Measurements from ENCODE around the gene SPINDOC. TPM values are rescaled to one million over a fixed set of nuclear protein-coding genes. Genes with fewer than 3 reads are reported as not detected.
"Not testable (repeated sequence)": the region's sequence is repeated elsewhere in the genome, so short reads cannot be mapped to it uniquely, and the experiment has no call there.

The SPINDOC gene
- total RNA-seq, 1 experiment from 2014 or later = 40.3 TPM

DNA sequence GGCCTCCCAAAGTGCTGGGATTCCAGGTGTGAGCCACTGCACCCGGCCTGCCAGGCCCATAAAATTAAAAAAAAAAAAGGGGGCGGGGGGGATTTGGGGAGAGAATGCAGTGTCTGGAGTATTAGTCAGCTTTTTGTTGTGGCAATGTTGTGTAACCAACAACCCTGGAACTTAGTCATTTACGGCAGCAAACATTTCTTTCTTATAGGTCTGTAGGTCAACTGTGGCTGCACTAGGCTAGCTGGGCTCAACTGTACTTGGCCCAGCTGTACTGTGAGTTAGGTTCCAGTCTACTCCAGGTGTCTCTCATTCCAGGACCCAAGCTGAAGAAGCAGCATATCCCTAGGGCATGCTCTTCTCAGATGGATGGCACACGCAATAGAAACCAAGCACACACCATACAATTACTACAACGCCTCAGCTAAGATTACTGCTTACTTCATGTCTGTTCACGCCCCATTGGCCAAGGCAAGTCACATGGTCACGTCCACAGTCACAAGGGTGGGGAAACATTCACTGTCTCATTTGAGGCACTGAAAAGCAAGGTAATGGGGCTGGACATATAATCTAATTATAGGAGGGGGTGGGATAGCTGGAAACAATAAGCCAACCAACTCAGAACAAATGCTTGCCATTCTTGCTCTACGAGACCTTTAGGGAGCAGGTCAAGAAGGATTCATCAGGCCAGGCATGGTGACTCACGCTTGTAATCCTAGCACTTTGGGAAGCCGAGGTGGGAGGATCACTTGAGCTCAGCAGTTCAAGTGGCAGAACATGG lies 10.4 kb upstream of the SPINDOC start:
- Histone ChIP-seq H4K20me1 (ENCODE audit: insufficient read depth, low read depth, low read length) (no peaks in the 10 kb centered on the region), H2AFZ (ENCODE audit: low read length) (no peak overlapping the region), H3K36me3 (ENCODE audit: insufficient read depth, low read length) (no peaks in the 10 kb centered on the region), H3K27ac (ENCODE audit: low read length) (no peak overlapping the region), H3K27me3 (ENCODE audit: low read length) (no peaks in the 10 kb centered on the region), H3K9me2 (replicated peaks; ENCODE audit: insufficient read depth, low read length) (no peaks in the 10 kb centered on the region), H3K4me1 (ENCODE audit: low read length) (peaks cover 4% of the 10 kb centered on the region; the same call in 1 of the 2 replicates), H3K79me2 (ENCODE audit: low read length) (no peaks in the 10 kb centered on the region), H3K4me3 (ENCODE audit: low read length) (no peak overlapping the region), H3K4me2 (ENCODE audit: low read depth, low read length, poor library complexity, severe bottlenecking) (no peak overlapping the region), H3K9ac (ENCODE audit: low read length) (no peak overlapping the region), H3K9me3 (ENCODE audit: low read length) (no peaks in the 10 kb centered on the region)
- DNase-seq = peak; percentile 65

DNA sequence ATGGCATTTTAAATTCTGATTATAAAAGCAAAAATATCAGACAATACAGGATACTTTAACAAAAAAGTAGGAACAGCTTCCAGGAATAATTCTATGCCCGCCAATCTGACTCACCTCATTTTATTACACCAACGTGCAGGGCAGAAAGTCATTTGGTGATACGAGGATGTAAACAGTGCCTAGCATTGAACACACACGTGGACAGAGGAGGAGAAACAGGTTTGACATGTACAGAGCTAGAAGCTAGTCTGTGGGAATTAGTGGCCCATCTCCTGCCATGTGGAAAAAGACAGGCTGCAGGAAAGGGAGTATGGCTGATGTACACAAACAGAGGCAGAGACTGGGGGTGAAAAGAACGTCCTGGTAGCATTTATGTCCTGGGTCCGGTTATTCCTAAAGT lies 9.0 kb upstream of the SPINDOC start:
- no peak for DNase-seq
- Histone ChIP-seq H4K20me1 (ENCODE audit: insufficient read depth, low read depth, low read length) (no peaks in the 10 kb centered on the region), H3K79me2 (ENCODE audit: low read length) (no peaks in the 10 kb centered on the region), H3K27ac (ENCODE audit: low read length) (no peak overlapping the region), H3K9ac (ENCODE audit: low read length) (no peak overlapping the region), H3K9me3 (ENCODE audit: low read length) (no peaks in the 10 kb centered on the region), H2AFZ (ENCODE audit: low read length) (no peak overlapping the region), H3K36me3 (ENCODE audit: insufficient read depth, low read length) (no peaks in the 10 kb centered on the region), H3K4me3 (ENCODE audit: low read length) (no peak overlapping the region), H3K4me1 (ENCODE audit: low read length) (peaks cover 4% of the 10 kb centered on the region; the same call in 1 of the 2 replicates), H3K9me2 (replicated peaks; ENCODE audit: insufficient read depth, low read length) (no peaks in the 10 kb centered on the region), H3K27me3 (ENCODE audit: low read length) (no peaks in the 10 kb centered on the region), H3K4me2 (ENCODE audit: low read depth, low read length, poor library complexity, severe bottlenecking) (no peak overlapping the region)

DNA sequence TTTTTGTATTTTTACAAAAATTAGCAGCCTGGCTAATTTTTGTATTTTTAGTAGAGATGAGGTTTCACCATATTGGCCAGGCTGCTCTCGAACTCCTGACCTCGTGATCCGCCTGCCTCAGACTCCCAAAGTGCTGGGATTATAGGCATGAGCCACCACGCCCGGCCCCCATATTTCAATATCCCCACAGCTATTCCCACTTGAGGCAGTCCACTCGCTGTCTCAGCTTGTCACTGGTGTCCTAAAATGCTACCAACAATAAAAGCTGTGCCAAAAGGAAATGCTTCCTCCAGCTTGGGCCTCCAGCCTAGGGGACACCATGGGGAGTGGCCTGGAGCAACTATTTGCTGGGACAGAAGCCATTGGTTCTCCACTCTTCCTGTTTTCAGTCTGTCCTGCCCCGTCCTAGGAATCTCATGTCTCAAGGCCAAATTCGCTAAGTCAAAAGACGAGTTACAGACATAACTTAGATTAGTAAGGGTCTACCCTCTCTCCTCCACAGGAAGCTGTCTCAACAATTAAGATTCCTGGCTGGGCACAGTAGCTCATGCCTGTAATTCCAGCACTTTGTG lies 7.3 kb upstream of the SPINDOC start:
- no peaks in the 10 kb centered on the region for H3K79me2 ChIP-seq (ENCODE audit: low read length)
- no peak overlapping the region for H3K4me2 ChIP-seq (ENCODE audit: low read depth, low read length, poor library complexity, severe bottlenecking)
- no peak overlapping the region for H3K27ac ChIP-seq (ENCODE audit: low read length)
- H3K9me3 ChIP-seq (ENCODE audit: low read length) = no peaks in the 10 kb centered on the region
- H3K27me3 ChIP-seq (ENCODE audit: low read length) = no peaks in the 10 kb centered on the region
- no peak overlapping the region for H3K9ac ChIP-seq (ENCODE audit: low read length)
- H3K4me1 ChIP-seq (ENCODE audit: low read length) = peaks cover 4% of the 10 kb centered on the region; the same call in 1 of the 2 replicates
- DNase-seq = no peak
- H3K4me3 ChIP-seq (ENCODE audit: low read length) = no peak overlapping the region
- H2AFZ ChIP-seq (ENCODE audit: low read length) = no peak overlapping the region
- H4K20me1 ChIP-seq (ENCODE audit: insufficient read depth, low read depth, low read length) = no peaks in the 10 kb centered on the region
- H3K9me2 ChIP-seq (replicated peaks; ENCODE audit: insufficient read depth, low read length) = no peaks in the 10 kb centered on the region
- no peaks in the 10 kb centered on the region for H3K36me3 ChIP-seq (ENCODE audit: insufficient read depth, low read length)

DNA sequence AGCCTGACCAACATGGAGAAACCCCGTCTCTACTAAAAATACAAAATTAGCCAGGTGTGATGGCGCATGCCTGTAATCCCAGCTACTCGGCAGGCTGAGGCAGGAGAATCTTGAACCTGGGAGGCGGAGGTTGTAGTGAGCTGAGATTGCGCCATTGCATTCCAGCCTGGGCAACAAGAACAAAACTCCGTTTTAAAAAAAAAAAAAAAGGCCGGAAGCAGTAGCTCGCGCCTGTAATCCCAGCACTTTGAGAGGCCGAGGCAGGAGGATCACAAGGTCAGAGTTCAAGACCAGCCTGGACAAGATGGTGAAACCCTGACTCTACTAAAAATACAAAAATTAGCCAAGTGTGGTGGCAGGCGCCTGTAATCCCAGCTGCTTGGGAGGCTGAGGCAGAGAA lies 2.9 kb upstream of the SPINDOC start:
- H3K4me3 ChIP-seq (ENCODE audit: low read length); H3K9ac ChIP-seq (ENCODE audit: low read length); H3K4me2 ChIP-seq (ENCODE audit: low read depth, low read length, poor library complexity, severe bottlenecking); H3K9me3 ChIP-seq (ENCODE audit: low read length); H3K27me3 ChIP-seq (ENCODE audit: low read length); H2AFZ ChIP-seq (ENCODE audit: low read length); H3K27ac ChIP-seq (ENCODE audit: low read length); DNase-seq; H3K9me2 ChIP-seq (replicated peaks; ENCODE audit: insufficient read depth, low read length); H3K36me3 ChIP-seq (ENCODE audit: insufficient read depth, low read length): not testable (repeated sequence)
- peaks cover 20% of the 10 kb centered on the region for H3K79me2 ChIP-seq (ENCODE audit: low read length)
- H4K20me1 ChIP-seq (ENCODE audit: insufficient read depth, low read depth, low read length) = peaks cover 14% of the 10 kb centered on the region
- H3K4me1 ChIP-seq (ENCODE audit: low read length) = peaks cover 16% of the 10 kb centered on the region

DNA sequence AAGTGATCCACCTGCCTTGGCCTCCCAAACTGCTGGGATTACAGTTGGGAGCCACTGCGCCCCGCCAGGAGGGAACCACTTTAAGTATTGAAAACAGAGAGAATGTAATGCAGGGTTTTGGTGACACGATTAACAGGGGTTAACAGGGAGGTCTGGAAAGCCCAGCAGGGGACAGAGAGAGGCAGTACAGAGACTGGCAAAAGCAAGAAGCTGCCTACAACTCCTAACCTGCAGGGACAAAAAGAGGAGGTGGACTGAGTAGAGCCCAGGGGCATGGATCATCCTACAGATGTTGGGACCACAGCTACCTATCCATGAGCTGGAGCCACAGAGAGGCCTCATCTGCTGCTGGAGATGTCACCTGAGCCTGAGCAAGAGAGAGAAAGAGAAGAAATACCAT lies 1.7 kb upstream of the SPINDOC start:
- no peak for DNase-seq
- Histone ChIP-seq H3K9ac (ENCODE audit: low read length) (no peak overlapping the region), H3K36me3 (ENCODE audit: insufficient read depth, low read length) (peaks cover 18% of the 10 kb centered on the region; the same call in 1 of the 2 replicates), H4K20me1 (ENCODE audit: insufficient read depth, low read depth, low read length) (peaks cover 26% of the 10 kb centered on the region), H3K4me3 (ENCODE audit: low read length) (no peak overlapping the region), H3K9me2 (replicated peaks; ENCODE audit: insufficient read depth, low read length) (no peaks in the 10 kb centered on the region), H3K27me3 (ENCODE audit: low read length) (no peaks in the 10 kb centered on the region), H3K4me1 (ENCODE audit: low read length) (peaks cover 17% of the 10 kb centered on the region), H3K79me2 (ENCODE audit: low read length) (peaks cover 31% of the 10 kb centered on the region), H3K27ac (ENCODE audit: low read length) (no peak overlapping the region), H3K9me3 (ENCODE audit: low read length) (no peaks in the 10 kb centered on the region), H2AFZ (ENCODE audit: low read length) (no peak overlapping the region), H3K4me2 (ENCODE audit: low read depth, low read length, poor library complexity, severe bottlenecking) (no peak overlapping the region)

DNA sequence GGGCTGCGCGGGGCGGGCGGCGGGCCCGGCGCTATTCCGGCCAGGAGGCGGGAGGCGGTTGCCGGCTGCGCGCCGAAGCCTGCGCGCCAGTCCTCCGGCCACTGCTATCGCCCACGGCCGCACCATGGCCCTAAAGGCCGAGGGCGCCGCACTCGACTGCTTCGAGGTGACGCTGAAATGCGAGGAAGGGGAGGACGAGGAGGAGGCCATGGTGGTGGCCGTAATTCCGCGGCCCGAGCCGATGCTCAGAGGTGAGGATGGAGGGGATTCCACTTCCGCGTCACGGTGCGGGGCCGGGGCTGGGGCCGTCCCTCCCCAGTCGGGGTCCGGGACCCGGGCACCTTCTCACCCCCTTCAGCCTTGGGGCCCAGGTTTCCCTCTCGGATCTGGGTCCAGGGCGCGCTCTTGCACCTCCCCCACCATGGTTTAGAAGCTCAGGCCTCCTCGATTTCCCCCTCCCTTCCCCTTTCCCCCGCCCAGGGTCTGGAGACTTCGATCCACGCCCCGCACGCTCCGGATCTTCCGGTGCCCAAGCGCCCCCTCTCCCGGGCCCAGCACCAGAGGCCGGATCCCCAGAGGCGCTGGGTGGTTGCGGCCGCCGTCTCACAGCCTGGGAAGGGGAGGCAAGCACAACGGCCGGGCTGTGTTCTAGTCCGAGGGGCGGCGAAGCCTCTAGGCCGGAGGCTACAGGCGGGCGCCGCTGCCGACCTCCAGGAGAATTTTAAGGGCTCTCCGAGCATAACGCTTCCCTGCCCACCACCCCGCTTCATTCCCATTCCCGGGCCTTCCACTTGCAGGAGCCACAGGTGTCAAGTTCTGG lies 517 bp downstream of the SPINDOC start:
- peak; percentile 81 for DNase-seq

DNA sequence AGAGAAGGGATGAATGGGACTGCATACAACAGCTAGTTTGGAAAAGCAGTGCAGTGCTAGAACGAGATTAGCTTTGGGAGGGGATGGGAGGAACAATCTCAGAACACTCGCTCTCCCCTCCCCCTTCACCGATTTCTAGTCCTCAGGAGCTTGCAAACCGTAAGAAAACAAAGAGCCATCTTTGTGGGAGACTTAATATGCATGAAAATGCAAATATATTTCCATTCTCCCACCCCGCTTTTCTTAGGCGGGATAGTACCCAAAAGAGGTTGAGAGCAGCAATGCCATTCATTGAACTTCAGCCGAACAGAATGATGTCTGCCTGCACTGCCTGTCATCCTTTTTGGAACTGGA lies 1.1 kb downstream of the SPINDOC start:
- Histone ChIP-seq H2AFZ (ENCODE audit: low read length) (no peak overlapping the region), H3K9me3 (ENCODE audit: low read length) (no peaks in the 10 kb centered on the region), H3K9ac (ENCODE audit: low read length) (peak overlapping the region; percentile 96), H4K20me1 (ENCODE audit: insufficient read depth, low read depth, low read length) (peaks cover 34% of the 10 kb centered on the region), H3K27me3 (ENCODE audit: low read length) (no peaks in the 10 kb centered on the region), H3K27ac (ENCODE audit: low read length) (peak overlapping the region; percentile 63), H3K4me2 (ENCODE audit: low read depth, low read length, poor library complexity, severe bottlenecking) (peak overlapping the region; percentile 96), H3K79me2 (ENCODE audit: low read length) (peaks cover 44% of the 10 kb centered on the region), H3K4me1 (ENCODE audit: low read length) (peaks cover 17% of the 10 kb centered on the region), H3K36me3 (ENCODE audit: insufficient read depth, low read length) (peaks cover 28% of the 10 kb centered on the region; the same call in 1 of the 2 replicates), H3K9me2 (replicated peaks; ENCODE audit: insufficient read depth, low read length) (no peaks in the 10 kb centered on the region), H3K4me3 (ENCODE audit: low read length) (peak overlapping the region; percentile 85)
- peak; percentile 72 for DNase-seq

More for the DNA sequence above, 517 bp downstream of the SPINDOC start:
- Histone ChIP-seq H2AFZ (ENCODE audit: low read length) (no peak overlapping the region), H3K9me2 (replicated peaks; ENCODE audit: insufficient read depth, low read length) (no peaks in the 10 kb centered on the region), H3K9me3 (ENCODE audit: low read length) (no peaks in the 10 kb centered on the region), H3K4me3 (ENCODE audit: low read length) (peak overlapping the region; percentile 85), H4K20me1 (ENCODE audit: insufficient read depth, low read depth, low read length) (peaks cover 34% of the 10 kb centered on the region), H3K9ac (ENCODE audit: low read length) (peak overlapping the region; percentile 96), H3K36me3 (ENCODE audit: insufficient read depth, low read length) (peaks cover 28% of the 10 kb centered on the region; the same call in 1 of the 2 replicates), H3K4me1 (ENCODE audit: low read length) (peaks cover 17% of the 10 kb centered on the region), H3K79me2 (ENCODE audit: low read length) (peaks cover 44% of the 10 kb centered on the region), H3K27me3 (ENCODE audit: low read length) (no peaks in the 10 kb centered on the region), H3K27ac (ENCODE audit: low read length) (peak overlapping the region; percentile 63), H3K4me2 (ENCODE audit: low read depth, low read length, poor library complexity, severe bottlenecking) (peak overlapping the region; percentile 96)

DNA sequence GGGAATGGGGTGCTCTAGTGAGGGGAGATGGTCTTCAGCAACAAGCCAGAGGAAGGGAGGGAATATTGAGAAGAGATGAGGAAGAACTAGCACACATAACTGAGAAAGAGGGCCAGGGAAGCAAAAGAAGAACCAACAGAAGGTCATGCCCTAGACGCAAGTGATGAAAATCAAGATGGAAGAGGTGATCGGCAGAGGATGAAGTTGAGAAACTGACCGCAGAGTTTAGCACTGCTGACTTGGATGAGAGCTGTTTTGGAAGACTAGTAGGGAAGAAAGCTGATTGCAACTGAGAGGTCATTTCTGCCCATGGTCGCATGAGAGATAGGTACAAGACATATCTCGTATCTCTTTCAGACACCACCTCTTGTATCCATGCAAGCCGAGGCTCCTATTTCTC lies 2.9 kb downstream of the SPINDOC start:
- Histone ChIP-seq H3K4me2 (ENCODE audit: low read depth, low read length, poor library complexity, severe bottlenecking) (no peak overlapping the region), H3K9me3 (ENCODE audit: low read length) (no peaks in the 10 kb centered on the region), H3K9me2 (replicated peaks; ENCODE audit: insufficient read depth, low read length) (no peaks in the 10 kb centered on the region), H3K9ac (ENCODE audit: low read length) (no peak overlapping the region), H2AFZ (ENCODE audit: low read length) (no peak overlapping the region), H3K36me3 (ENCODE audit: insufficient read depth, low read length) (peaks cover 30% of the 10 kb centered on the region), H4K20me1 (ENCODE audit: insufficient read depth, low read depth, low read length) (peaks cover 34% of the 10 kb centered on the region), H3K4me3 (ENCODE audit: low read length) (no peak overlapping the region), H3K27me3 (ENCODE audit: low read length) (no peaks in the 10 kb centered on the region), H3K79me2 (ENCODE audit: low read length) (peaks cover 44% of the 10 kb centered on the region), H3K27ac (ENCODE audit: low read length) (no peak overlapping the region), H3K4me1 (ENCODE audit: low read length) (peaks cover 17% of the 10 kb centered on the region)
- DNase-seq = no peak

Data from Karpas-422 (cell line).